Testis (tissue), 3 donors: ENCODE data around the gene PCDHGA7. TPM values are rescaled to one million over a fixed set of nuclear protein-coding genes. Genes with fewer than 3 reads are reported as not detected.
"Not testable (repeated sequence)": the region's sequence is repeated elsewhere in the genome, so short reads cannot be mapped to it uniquely, and the experiment has no call there.

ENCODE experiments used
- DNase-seq: peaks from one replicate; pipeline ENCODE4 v3.0.0-alpha.2; 2019
- H3K27ac ChIP-seq, 2 donors: fragments of 200-600 bp; sonication (generic); one replicate each; pipeline ENCODE4 v1.5.1; 2019
- H3K27me3 ChIP-seq: fragments of 200-600 bp; sonication (generic); one replicate; pipeline ENCODE4 v1.5.1; 2019
- H3K36me3 ChIP-seq: fragments of 200-600 bp; sonication (generic); one replicate; pipeline ENCODE4 v1.5.1; 2017; ENCODE audit warnings: low read depth; ENCODE audit errors: missing control alignments
- H3K4me1 ChIP-seq: fragments of 200-600 bp; sonication (generic); one replicate; pipeline ENCODE4 v1.5.1; 2019
- H3K4me3 ChIP-seq, 2 donors: fragments of 200-600 bp; sonication (generic); one replicate each; pipeline ENCODE4 v1.5.1; 2017 to 2019
- H3K9me3 ChIP-seq: fragments of 200-600 bp; sonication (generic); one replicate; pipeline ENCODE4 v1.5.1; 2017
- CTCF ChIP-seq, 3 experiments: fragments of 450-650 bp in 2 of 3; fragments of 200-600 bp in 1 of 3; sonication (generic) in 1 of 3; IDR thresholded peaks; one replicate each; pipeline ENCODE4 v1.5.1; 2016 to 2019; ENCODE audit warnings: antibody characterized with exemption in 3 of 3, mild to moderate bottlenecking in 2 of 3, moderate library complexity in 1 of 3
- POLR2A ChIP-seq: fragments of 450-650 bp; IDR thresholded peaks from one replicate; pipeline ENCODE4 v1.6.1; 2017; ENCODE audit warnings: antibody characterized with exemption, mild to moderate bottlenecking, moderate library complexity
- WGBS, 2 donors: methylation state at CpG; one replicate each; pipeline ENCODE4 v1.1.5; 2018; 5-methylcytosine and 5-hydroxymethylcytosine counted together
- intact Hi-C: fragments of 100-400 bp; cut with DNase I; formaldehyde crosslinking; loops from one replicate; pipeline ENCODE4 v1.15.1; 2023; ENCODE audit warnings: low total_unique reads
- polyA plus RNA-seq: library from polyadenylated mRNA; stranded (reverse); fragments of 350-450 nt; fragmentation: Illumina TruSeq; extraction: RNeasy Lipid Tissue Mini Kit (QIAGEN cat#74804); gene quantifications from one replicate; pipeline ENCODE4 v1.2.3, GENCODE V29; 2014; ENCODE audit warnings: low read depth, low replicate concordance; ENCODE audit not compliant: insufficient read depth
- total RNA-seq, 2 donors: library from RNA; depleted of rRNA; stranded (reverse); fragments of >200 nt; gene quantifications; one replicate each; pipeline ENCODE4 v1.2.3, GENCODE V29; 2016

PCDHGA7 gene
- total and polyA plus RNA-seq, 3 donors from 2014 or later, result 1.6 to 12.7 (median 11.1) TPM

DNA sequence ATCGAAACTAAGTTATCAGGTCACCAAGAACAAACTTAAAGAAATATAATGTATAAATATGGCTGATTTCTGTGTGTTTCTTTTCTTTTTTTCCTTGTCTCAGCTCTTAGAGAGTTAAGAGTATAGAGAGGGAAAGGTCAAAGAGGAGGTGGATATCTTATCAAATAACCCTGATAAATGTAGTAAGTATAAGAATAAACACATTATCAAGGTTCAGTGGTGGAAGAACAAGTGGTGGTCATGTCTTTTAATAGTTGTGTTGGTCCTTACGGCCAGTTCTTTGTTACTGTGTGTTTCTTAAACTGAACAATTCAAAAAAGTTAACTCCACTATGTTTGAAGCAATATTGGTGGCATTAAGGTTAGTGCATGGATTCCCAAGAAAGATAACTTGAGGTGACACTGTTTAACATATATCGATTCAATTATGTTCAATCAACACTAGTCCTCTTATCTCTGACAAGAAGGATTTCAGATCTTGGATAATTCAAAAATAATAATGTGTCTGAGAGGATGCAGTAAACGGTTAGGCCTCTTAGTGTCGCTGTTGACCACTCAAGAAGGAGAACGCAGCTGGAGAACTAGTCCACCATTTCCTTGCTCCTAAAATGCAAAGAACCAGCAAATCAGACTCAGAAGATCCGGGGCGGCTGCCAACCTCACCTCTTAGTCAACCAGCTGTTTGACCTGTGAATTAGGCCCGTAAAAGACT is 39.1 kb upstream of the PCDHGA7 start, which contains the start of gene PCDHGA3:
Gene PCDHGA3 (plus strand): TSS at position 588 of the 711 bp plus-strand sequence. CDS start 205 bp downstream, outside the sequence.
- WGBS, 2 donors, result 18 to 20% methylated on average over 9 of the region's 9 CpGs
- Histone ChIP-seq H3K27ac (no peak within 1 kb of the TSS), H3K9me3 (no peaks in the 10 kb centered on the region), H3K4me1 (no peaks in the 10 kb centered on the region), H3K4me3 (peak within 1 kb of the TSS; percentile 21 to 46), H3K36me3 (no peaks in the 10 kb centered on the region), H3K27me3 (no peaks in the 10 kb centered on the region)
- DNase-seq, result peak; percentile 69
- intact Hi-C loops, result no loop called here
- TF ChIP-seq POLR2A (no peak), CTCF (IDR thresholded peaks at IDR 0.05) (peak; percentile 24 to 56 (median 49))

GRCh38 chr5:141343953-141344463 is 38.5 kb upstream of the PCDHGA7 start:
- WGBS, 2 donors, result 14 to 22% methylated on average over 31 of the region's 31 CpGs
- DNase-seq, result no peak
- intact Hi-C loops, result no loop called here
- Histone ChIP-seq H3K4me3 (peak overlapping the region; percentile 21 to 46), H3K27me3 (no peaks in the 10 kb centered on the region), H3K4me1 (no peaks in the 10 kb centered on the region), H3K36me3 (no peaks in the 10 kb centered on the region), H3K27ac (no peak overlapping the region), H3K9me3 (no peaks in the 10 kb centered on the region)
- peak in 1 of 3 experiments; percentile 0 for TF ChIP-seq CTCF (IDR thresholded peaks at IDR 0.05)
- no peak for TF ChIP-seq POLR2A

DNA sequence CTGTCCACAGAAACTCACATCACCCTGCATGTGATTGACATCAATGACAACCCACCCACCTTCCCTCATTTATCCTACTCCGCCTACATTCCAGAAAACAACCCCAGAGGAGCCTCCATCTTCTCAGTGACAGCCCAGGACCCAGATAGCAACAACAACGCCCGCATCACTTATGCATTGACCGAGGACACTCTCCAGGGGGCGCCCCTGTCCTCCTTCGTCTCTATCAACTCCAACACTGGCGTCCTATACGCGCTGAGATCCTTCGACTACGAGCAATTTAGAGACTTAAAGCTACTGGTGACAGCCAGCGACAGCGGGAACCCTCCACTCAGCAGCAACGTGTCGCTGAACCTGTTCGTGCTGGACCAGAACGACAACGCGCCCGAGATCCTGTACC is 37.2 kb upstream of the PCDHGA7 start:
- no peak for DNase-seq
- 31 to 35% methylated on average over 15 to 20 of the region's 20 CpGs for WGBS, 2 donors
- intact Hi-C loops, result no loop called here
- Histone ChIP-seq H3K36me3 (no peaks in the 10 kb centered on the region), H3K4me3 (no peak overlapping the region), H3K9me3 (no peaks in the 10 kb centered on the region), H3K27ac (no peak overlapping the region), H3K4me1 (no peaks in the 10 kb centered on the region), H3K27me3 (no peaks in the 10 kb centered on the region)
- no peak for TF ChIP-seq CTCF (IDR thresholded peaks at IDR 0.05)
- no peak for TF ChIP-seq POLR2A

DNA sequence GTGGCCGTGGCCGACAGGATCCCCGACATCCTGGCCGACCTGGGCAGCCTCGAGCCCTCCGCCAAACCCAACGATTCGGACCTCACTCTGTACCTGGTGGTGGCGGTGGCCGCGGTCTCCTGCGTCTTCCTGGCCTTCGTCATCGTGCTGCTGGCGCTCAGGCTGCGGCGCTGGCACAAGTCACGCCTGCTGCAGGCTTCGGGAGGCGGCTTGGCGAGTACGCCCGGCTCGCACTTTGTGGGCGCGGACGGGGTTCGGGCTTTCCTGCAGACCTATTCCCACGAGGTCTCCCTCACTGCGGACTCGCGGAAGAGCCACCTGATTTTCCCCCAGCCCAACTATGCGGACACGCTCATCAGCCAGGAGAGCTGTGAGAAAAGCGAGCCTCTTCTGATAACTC is 36.5 kb upstream of the PCDHGA7 start:
- H3K4me3 ChIP-seq, H3K27ac ChIP-seq, H3K9me3 ChIP-seq, intact Hi-C loops, H3K4me1 ChIP-seq, DNase-seq, H3K27me3 ChIP-seq, H3K36me3 ChIP-seq: not testable (repeated sequence)
- WGBS, 2 donors, result 41 to 50% methylated on average over 7 to 13 of the region's 35 CpGs

DNA sequence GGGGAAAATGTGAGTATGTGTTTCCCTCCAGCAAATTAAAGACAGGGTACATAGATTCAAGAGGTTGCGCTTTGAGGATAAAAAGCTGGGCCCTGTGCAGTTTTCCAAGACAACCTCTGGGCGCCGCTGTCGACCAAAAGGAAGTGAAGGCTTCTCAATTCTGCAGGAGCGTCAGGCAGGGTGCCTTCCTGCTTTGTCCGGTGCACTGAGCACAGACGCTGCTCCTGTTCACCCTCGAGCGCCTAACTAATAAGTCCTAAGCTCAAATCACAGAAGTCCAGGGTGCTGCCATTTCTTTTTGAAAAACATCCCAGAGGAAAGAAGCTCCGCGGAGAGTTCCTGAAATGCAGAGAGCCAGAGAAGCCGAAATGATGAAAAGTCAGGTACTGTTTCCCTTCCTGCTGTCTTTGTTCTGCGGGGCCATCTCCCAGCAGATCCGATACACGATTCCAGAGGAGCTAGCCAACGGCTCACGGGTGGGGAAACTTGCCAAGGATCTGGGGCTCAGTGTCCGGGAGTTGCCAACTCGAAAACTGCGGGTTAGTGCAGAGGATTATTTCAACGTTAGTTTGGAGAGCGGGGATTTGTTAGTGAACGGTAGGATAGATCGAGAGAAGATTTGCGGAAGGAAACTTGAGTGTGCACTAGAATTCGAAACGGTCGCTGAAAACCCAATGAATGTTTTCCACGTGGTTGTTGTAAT is 32.5 kb upstream of the PCDHGA7 start, which contains the start of gene PCDHGB1:
Gene PCDHGB1 (plus strand): TSS at position 183 of the 703 bp plus-strand sequence. CDS start 162 bp downstream, at position 345.
- no peak for TF ChIP-seq POLR2A
- peak in 2 of 3 experiments; percentile 13 to 39 for TF ChIP-seq CTCF (IDR thresholded peaks at IDR 0.05)
- intact Hi-C loops, result no loop called here
- H3K4me3 ChIP-seq, result peak within 1 kb of the TSS in 1 of 2 donors; percentile 41
- WGBS, 2 donors, result 17 to 21% methylated on average over 29 of the region's 29 CpGs
- no peaks in the 10 kb centered on the region for H3K27me3 ChIP-seq
- no peaks in the 10 kb centered on the region for H3K4me1 ChIP-seq
- DNase-seq, result peak; percentile 70
- H3K27ac ChIP-seq, result no peak within 1 kb of the TSS
- no peaks in the 10 kb centered on the region for H3K36me3 ChIP-seq
- H3K9me3 ChIP-seq, result no peaks in the 10 kb centered on the region
